ENCODE measurements around the gene SDR42E2.
"Not testable (repeated sequence)": the region's sequence is repeated elsewhere in the genome, so short reads cannot be mapped to it uniquely, and the experiment has no call there.

SDR42E2 gene

DNA sequence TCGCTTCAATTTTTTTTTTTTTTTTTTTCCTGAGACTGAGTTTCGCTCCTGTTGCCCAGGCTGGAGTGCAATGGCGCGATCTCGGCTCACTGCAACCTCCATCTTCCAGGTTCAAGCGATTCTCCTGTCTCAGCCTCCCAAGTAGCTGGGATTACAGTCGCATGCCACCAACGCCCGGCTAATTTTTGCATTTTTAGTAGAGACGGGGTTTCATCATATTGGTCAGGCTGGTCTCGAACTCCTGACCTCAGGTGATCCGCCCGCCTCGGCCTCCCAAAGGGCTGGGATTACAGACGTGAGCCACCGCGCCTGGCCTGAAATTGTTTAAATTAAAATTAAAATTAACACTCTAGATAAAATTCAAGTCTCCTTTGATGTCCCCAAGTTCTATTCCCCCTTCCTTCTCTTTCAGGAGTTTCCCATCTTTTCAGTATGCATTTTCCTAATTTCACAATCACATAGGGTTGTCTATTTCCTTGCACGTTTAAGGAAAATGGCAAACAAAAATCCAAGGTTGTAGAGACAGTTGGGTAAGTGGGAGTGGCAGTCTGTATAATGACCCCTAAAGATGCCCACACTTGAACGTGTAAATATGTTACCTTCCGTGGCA, 34.4 kb downstream of the SDR42E2 start:
- H3K36me3 ChIP-seq (ENCODE audit: control insufficient read depth, insufficient read depth, low read length); H3K27me3 ChIP-seq (ENCODE audit: control insufficient read depth, insufficient read depth, low read length); H3K4me3 ChIP-seq (ENCODE audit: low read length); H3K27ac ChIP-seq (ENCODE audit: low read depth, low read length); H3K9ac ChIP-seq (ENCODE audit: low read length): not testable (repeated sequence)
- H3K4me1 ChIP-seq (ENCODE audit: control insufficient read depth, insufficient read depth, low read length): peaks cover 16% of the 10 kb centered on the region

DNA sequence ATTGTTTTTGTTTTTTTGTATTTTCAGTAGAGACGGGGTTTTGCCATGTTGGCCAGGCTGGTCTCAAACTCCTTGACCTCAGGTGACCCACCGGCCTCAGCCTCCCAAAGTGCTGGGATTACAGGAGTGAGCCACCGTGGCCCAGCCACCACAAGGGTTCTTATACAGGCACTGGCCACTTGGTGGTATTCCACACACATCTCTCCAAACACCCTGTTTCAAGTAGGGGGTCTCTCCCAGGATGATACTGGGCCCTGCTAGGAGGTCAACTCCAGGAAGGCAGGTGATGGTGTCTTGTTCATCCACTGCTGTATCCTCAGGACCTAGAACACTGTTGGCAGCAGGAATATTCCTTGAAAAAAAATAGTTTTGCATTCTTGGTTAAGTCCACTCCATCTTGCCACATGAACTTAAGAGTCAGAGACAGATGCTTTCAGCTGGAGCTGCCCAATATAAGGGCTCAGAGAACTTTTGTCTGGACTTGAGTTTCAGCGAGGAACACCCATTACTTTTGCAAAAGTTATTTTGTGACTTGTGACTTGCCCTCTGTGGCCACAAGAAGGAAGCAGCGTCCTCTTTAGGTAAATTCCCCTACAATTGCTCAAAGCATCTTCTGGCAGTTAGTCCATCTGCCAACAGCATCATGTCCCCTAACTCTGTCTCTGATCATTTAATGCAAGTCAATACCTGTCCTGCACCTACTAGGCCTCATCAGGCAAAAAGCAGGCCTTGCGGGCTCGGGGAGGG, 36.4 kb downstream of the SDR42E2 start:
- Histone ChIP-seq H3K9ac (ENCODE audit: low read length) (no peak overlapping the region), H3K36me3 (ENCODE audit: control insufficient read depth, insufficient read depth, low read length) (no peaks in the 10 kb centered on the region), H3K27me3 (ENCODE audit: control insufficient read depth, insufficient read depth, low read length) (no peaks in the 10 kb centered on the region), H3K27ac (ENCODE audit: low read depth, low read length) (peak overlapping the region; percentile 58), H3K4me3 (ENCODE audit: low read length) (no peak overlapping the region), H3K4me1 (ENCODE audit: control insufficient read depth, insufficient read depth, low read length) (peaks cover 8% of the 10 kb centered on the region)

GRCh38 chr16:22202261-22202637, 39.9 kb downstream of the SDR42E2 start:
- peaks cover 3% of the 10 kb centered on the region for H3K4me1 ChIP-seq (ENCODE audit: control insufficient read depth, insufficient read depth, low read length)
- no peak overlapping the region for H3K27ac ChIP-seq (ENCODE audit: low read depth, low read length)
- H3K9ac ChIP-seq (ENCODE audit: low read length): no peak overlapping the region
- H3K36me3 ChIP-seq (ENCODE audit: control insufficient read depth, insufficient read depth, low read length): no peaks in the 10 kb centered on the region
- H3K4me3 ChIP-seq (ENCODE audit: low read length): no peak overlapping the region
- H3K27me3 ChIP-seq (ENCODE audit: control insufficient read depth, insufficient read depth, low read length): no peaks in the 10 kb centered on the region

GRCh38 chr16:22203091-22203490, 40.8 kb downstream of the SDR42E2 start:
- no peaks in the 10 kb centered on the region for H3K27me3 ChIP-seq (ENCODE audit: control insufficient read depth, insufficient read depth, low read length)
- no peak overlapping the region for H3K4me3 ChIP-seq (ENCODE audit: low read length)
- no peaks in the 10 kb centered on the region for H3K36me3 ChIP-seq (ENCODE audit: control insufficient read depth, insufficient read depth, low read length)
- H3K27ac ChIP-seq (ENCODE audit: low read depth, low read length): no peak overlapping the region
- H3K4me1 ChIP-seq (ENCODE audit: control insufficient read depth, insufficient read depth, low read length): peaks cover 9% of the 10 kb centered on the region
- H3K9ac ChIP-seq (ENCODE audit: low read length): no peak overlapping the region

- H3K4me3 ChIP-seq (ENCODE audit: low read length): no peak overlapping the region
- no peaks in the 10 kb centered on the region for H3K36me3 ChIP-seq (ENCODE audit: control insufficient read depth, insufficient read depth, low read length)
- peaks cover 9% of the 10 kb centered on the region for H3K4me1 ChIP-seq (ENCODE audit: control insufficient read depth, insufficient read depth, low read length)
- no peak overlapping the region for H3K9ac ChIP-seq (ENCODE audit: low read length)
- no peak overlapping the region for H3K27ac ChIP-seq (ENCODE audit: low read depth, low read length)
- H3K27me3 ChIP-seq (ENCODE audit: control insufficient read depth, insufficient read depth, low read length): no peaks in the 10 kb centered on the region
Observed at GRCh38 chr16:22204091-22204655, 41.9 kb downstream of the SDR42E2 start.

DNA sequence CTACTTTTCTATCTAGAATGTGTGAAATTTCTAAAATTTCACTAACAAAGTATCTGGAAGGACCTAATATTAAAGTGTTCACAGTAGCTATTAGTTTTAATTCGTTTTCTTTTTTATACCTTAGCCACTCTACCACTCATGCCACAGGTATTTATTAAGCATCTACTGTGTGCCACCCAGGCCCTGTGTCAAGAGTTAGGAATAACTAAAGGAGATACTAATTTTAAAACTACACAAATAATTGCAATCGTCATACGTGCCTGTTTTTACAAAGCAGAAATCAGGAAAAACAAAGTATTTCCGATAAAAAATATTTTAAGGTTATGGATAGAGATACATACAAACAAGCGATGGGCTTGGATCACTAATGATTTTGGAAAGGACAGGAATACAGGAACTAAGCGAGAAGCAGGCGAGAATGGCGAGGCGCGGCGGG, 43.3 kb downstream of the SDR42E2 start:
- no peaks in the 10 kb centered on the region for H3K36me3 ChIP-seq (ENCODE audit: control insufficient read depth, insufficient read depth, low read length)
- H3K27me3 ChIP-seq (ENCODE audit: control insufficient read depth, insufficient read depth, low read length): no peaks in the 10 kb centered on the region
- H3K27ac ChIP-seq (ENCODE audit: low read depth, low read length): peak overlapping the region; percentile 92
- peak overlapping the region; percentile 89 for H3K4me3 ChIP-seq (ENCODE audit: low read length)
- H3K4me1 ChIP-seq (ENCODE audit: control insufficient read depth, insufficient read depth, low read length): peaks cover 9% of the 10 kb centered on the region
- H3K9ac ChIP-seq (ENCODE audit: low read length): peak overlapping the region; percentile 2

- Histone ChIP-seq H3K27ac (ENCODE audit: low read depth, low read length) (peak within 1 kb of the TSS; percentile 92), H3K4me1 (ENCODE audit: control insufficient read depth, insufficient read depth, low read length) (peaks cover 13% of the 10 kb centered on the region), H3K4me3 (ENCODE audit: low read length) (peak within 1 kb of the TSS; percentile 89), H3K9ac (ENCODE audit: low read length) (peak within 1 kb of the TSS; percentile 71), H3K27me3 (ENCODE audit: control insufficient read depth, insufficient read depth, low read length) (no peaks in the 10 kb centered on the region), H3K36me3 (ENCODE audit: control insufficient read depth, insufficient read depth, low read length) (no peaks in the 10 kb centered on the region)
Observed at GRCh38 chr16:22206013-22206841, 43.9 kb downstream of the SDR42E2 start, which contains the start of gene EEF2K. Gene EEF2K (plus strand): TSS chr16:22206278. CDS start chr16:22225730, 19,452 bp downstream.

- Histone ChIP-seq H3K36me3 (ENCODE audit: control insufficient read depth, insufficient read depth, low read length) (no peaks in the 10 kb centered on the region), H3K4me1 (ENCODE audit: control insufficient read depth, insufficient read depth, low read length) (peaks cover 15% of the 10 kb centered on the region), H3K9ac (ENCODE audit: low read length) (peak overlapping the region; percentile 71), H3K27me3 (ENCODE audit: control insufficient read depth, insufficient read depth, low read length) (no peaks in the 10 kb centered on the region), H3K27ac (ENCODE audit: low read depth, low read length) (peak overlapping the region; percentile 92), H3K4me3 (ENCODE audit: low read length) (peak overlapping the region; percentile 89)
Observed at GRCh38 chr16:22206842-22207714, 44.8 kb downstream of the SDR42E2 start.

DNA sequence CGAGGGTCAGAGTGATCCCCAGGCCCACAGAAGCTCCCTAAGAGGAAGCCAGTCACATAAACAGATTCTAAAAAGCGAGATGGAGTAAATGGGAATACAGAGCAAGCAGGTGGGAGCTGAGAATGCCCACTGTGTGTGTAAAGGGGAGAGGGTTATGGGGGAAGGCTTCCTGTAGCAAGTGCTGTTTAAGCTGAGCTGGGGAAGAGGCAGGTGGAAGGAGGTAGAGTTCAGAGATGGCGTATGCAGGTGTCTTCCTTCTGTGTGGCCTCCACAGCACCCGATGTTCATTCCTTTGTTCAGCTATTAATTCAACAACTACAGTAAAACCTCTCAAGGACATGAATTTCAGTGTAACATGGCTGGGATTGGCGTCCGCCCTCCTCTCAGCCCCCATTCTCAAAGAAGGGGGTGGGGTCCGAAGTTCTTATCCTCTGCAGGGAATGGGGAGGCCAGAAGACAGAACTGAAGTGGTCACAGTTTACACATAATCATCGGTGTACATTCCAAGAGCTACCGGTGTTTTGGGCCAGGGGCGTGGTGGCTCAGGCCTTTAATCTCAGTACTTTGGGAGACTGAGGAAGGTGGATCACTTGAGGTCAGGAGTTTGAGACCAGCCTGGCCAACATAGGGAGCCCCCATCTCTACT, 45.5 kb downstream of the SDR42E2 start:
- Histone ChIP-seq H3K27ac (ENCODE audit: low read depth, low read length) (peak overlapping the region; percentile 92), H3K9ac (ENCODE audit: low read length) (no peak overlapping the region), H3K4me3 (ENCODE audit: low read length) (peak overlapping the region; percentile 89), H3K4me1 (ENCODE audit: control insufficient read depth, insufficient read depth, low read length) (peaks cover 20% of the 10 kb centered on the region), H3K27me3 (ENCODE audit: control insufficient read depth, insufficient read depth, low read length) (no peaks in the 10 kb centered on the region), H3K36me3 (ENCODE audit: control insufficient read depth, insufficient read depth, low read length) (no peaks in the 10 kb centered on the region)

DNA sequence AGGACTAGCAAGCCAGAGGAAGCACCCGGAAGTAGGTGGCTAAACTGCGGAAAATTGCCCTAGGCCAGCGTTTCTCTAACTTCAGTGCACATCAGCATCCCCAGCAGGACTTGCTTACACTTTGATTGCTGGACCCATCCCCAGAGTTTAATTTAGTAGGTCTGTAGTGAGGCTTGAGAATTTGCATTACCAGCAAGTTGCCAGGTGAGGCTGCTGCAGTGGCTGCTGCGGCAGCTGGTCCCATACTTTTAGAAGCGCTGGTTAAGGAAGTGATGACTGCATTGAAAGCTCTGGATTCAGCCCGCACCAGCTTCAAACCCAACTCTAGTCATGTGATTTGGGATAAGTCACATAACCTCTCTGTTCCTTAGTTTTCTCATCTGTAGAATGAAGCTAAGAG, 48.0 kb downstream of the SDR42E2 start:
- Histone ChIP-seq H3K9ac (ENCODE audit: low read length) (no peak overlapping the region), H3K27ac (ENCODE audit: low read depth, low read length) (peak overlapping the region; percentile 84), H3K4me3 (ENCODE audit: low read length) (no peak overlapping the region), H3K4me1 (ENCODE audit: control insufficient read depth, insufficient read depth, low read length) (peaks cover 24% of the 10 kb centered on the region), H3K36me3 (ENCODE audit: control insufficient read depth, insufficient read depth, low read length) (peaks cover 2% of the 10 kb centered on the region), H3K27me3 (ENCODE audit: control insufficient read depth, insufficient read depth, low read length) (no peaks in the 10 kb centered on the region)

DNA sequence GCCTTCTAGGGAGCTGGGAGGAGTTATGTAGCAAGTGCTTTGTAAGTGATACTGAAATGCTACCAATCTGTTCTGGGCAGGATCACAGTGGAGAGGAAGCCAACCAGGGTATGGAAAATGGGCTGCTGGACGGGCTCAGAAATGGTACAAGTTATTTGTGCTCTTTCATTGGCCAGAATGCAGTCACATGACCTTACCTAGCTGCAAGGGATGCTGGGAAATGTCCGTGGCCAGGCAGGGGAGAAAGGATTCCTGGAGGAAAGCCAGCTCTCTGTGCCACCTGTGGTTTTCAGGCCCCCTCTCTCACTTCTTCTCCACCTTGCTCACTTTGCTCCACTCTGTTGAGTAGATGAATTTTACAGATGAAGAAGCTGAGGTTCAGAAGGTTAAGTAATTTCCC, 48.5 kb downstream of the SDR42E2 start:
- peaks cover 2% of the 10 kb centered on the region for H3K36me3 ChIP-seq (ENCODE audit: control insufficient read depth, insufficient read depth, low read length)
- H3K4me1 ChIP-seq (ENCODE audit: control insufficient read depth, insufficient read depth, low read length): peaks cover 24% of the 10 kb centered on the region
- no peak overlapping the region for H3K4me3 ChIP-seq (ENCODE audit: low read length)
- peak overlapping the region; percentile 84 for H3K27ac ChIP-seq (ENCODE audit: low read depth, low read length)
- H3K9ac ChIP-seq (ENCODE audit: low read length): no peak overlapping the region
- no peaks in the 10 kb centered on the region for H3K27me3 ChIP-seq (ENCODE audit: control insufficient read depth, insufficient read depth, low read length)
